Stimulated activated CD8-positive, alpha-beta memory T cell treated with anti-CD3 and anti-CD28 coated beads, Interleukin-15, amount 100 ng/mL, for 24 hours (primary cell): ENCODE data around the gene HOXC11.
A peak's percentile ranks its signal among the peaks of the same experiment; 100 is the strongest.

Experiments
- DNase-seq: peaks from one replicate; pipeline ENCODE4 v3.0.0-alpha.2; 2020; ENCODE audit warnings: low read depth

The HOXC11 gene

DNA sequence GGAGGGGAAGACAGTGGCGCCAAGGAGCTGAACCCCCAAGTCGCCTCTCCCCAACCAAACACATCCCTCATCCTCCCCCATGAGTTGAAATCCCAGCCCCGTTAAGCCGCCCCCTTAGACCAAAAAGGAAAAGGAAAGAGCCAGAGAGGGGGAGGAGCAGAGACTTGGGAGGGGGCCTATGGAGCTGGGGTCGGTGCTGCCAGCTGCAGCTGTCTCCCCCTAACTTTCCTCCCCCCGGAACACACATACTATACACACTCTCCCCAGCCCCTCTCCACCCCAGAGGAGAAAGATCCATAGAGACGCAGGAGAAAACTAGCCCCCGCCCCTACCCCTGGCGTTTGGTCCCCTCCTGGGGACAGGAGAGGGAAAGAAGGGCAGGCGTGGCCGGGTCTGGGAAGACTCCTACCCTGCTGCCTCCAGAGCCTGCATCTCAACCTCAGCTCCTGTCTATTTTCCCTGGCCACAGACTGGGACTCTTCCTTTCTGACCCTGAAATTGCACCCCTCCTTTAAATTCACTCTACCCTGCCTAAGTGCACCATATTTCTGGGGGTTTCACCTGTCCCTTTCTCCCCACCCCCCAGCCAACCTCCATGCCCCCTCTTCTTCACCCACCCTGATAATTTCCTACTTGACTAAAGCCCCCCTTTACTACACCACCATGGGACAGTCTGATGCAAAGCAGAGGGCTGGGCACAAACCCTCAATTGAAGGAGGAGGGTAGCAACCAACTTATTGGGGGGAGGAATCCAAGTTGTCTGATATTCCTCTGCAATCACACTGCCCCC lies 25.4 kb downstream of the HOXC11 start:
- no peak for DNase-seq

DNA sequence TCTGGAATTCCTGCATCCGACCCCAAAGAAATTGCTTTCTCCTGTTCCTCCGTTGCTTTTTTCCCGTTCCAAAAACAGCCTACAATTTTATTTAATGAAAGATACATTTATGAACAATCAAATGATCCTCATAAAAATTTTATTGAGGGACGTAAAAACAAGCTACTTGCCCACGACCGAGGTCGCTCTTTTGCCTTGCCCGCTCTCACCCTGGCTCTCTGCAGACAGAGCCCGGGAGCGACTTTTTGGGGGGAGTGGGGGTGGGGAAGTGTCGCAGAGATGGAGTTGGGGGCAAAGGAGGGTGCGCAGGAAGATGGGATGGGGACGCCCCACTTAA lies 25.9 kb downstream of the HOXC11 start:
- no peak for DNase-seq

DNA sequence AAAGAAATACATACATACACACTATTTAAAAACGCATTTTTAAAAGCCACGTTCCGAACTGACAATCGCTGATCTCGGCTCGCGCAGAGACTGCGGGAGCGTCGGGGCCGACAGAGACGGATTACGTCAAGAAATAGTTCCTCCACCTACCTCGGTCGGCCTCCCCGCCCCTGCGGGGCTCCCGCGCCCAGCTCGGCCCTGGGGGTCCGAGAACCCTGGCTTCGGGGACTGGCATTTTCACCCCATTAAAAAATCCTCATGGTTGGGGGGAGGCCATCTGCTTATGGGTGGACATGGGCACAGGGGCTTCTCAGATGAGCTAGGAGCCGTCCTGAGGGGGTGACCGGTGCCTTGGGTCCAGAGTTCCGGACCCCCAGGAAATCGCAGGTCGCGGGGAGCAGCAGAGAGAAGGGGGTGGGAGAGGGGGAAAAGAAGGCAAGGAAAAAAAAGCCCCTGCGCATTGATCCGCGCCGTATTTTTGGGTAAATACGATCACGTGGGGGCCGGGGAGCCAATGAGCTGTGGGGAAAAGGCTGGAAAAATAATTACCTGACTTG lies 26.7 kb downstream of the HOXC11 start:
- no peak for DNase-seq

DNA sequence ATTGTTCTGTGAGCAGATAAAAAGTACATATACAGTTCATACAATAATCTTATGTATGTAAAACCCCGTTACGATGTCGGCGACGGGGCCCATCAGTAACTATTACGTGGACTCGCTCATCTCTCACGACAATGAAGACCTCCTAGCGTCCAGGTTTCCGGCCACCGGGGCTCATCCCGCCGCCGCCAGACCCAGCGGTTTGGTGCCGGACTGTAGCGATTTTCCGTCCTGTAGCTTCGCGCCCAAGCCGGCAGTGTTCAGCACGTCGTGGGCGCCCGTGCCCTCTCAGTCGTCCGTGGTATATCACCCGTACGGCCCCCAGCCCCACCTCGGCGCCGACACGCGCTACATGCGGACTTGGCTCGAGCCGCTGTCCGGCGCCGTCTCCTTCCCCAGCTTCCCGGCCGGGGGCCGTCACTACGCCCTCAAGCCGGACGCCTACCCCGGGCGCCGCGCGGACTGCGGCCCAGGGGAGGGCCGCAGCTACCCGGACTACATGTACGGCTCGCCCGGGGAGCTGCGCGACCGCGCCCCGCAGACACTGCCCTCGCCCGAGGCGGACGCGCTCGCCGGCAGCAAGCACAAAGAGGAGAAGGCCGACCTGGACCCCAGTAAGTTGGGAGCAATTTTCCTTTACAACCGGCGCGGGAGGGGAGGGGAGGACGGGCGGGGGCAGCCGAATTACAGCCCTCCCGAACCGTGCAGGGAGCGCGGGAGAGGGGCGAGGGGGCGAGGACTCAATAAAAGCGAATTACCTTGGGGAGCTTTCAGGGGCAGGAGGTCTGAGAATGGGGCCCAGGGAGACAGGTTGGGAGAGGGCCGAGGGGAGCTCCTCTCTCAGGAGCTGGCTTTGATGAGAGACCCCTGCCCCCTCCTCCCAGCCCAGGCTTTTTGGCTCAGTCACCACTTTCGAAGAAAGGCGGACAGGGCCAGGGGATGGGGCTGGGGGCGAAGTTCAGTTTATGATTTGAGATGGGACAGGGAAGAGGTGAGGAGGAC lies 27.5 kb downstream of the HOXC11 start, which contains the start of gene HOXC9:
TSS of gene HOXC9 (plus strand) at position 46 of the 999 bp plus-strand sequence. CDS start at position 74, 28 bp downstream.
- no peak for DNase-seq

DNA sequence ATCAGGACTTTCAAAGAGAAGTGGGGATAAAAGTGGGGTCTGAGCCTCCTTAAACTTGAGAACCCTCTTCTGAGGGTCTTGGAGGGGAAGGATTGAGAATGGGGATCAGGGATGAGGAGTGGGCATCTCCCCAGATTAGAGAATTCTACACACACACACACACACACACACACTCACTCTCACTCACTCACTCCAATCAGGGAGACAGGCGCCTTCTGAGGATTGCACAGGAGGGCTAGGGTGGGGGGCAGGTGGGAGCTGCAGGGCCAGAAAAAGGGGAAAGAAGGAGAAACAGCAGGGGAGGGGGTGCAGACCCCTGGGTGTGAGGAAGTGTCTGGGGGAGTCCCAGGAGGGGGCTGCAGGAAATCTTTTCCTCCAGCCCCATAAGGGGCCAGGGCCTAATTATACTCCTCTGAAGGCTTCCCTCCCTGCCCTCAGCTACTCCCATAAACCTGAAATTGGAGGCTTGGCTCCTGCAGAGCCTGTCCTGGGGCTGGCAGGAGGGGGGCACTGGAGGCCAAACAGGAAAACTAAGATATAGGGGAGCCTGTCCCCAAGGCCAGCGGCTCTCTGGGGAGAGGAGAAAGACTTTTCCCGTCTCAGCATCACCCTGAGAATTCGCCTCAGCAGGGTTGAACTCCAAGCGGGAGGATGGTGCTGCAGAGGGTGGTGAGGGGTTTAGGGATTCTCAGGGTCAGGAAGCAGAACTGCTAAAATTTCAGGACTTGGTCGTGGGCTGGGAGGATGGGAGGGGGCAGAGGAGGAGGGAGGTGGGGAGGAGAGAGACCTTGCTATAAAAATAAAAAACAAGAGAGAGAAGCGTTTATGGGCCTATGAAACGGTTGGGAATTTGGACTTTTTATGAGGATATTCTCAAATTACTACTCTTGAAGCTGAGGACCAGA lies 28.6 kb downstream of the HOXC11 start:
- no peak for DNase-seq

DNA sequence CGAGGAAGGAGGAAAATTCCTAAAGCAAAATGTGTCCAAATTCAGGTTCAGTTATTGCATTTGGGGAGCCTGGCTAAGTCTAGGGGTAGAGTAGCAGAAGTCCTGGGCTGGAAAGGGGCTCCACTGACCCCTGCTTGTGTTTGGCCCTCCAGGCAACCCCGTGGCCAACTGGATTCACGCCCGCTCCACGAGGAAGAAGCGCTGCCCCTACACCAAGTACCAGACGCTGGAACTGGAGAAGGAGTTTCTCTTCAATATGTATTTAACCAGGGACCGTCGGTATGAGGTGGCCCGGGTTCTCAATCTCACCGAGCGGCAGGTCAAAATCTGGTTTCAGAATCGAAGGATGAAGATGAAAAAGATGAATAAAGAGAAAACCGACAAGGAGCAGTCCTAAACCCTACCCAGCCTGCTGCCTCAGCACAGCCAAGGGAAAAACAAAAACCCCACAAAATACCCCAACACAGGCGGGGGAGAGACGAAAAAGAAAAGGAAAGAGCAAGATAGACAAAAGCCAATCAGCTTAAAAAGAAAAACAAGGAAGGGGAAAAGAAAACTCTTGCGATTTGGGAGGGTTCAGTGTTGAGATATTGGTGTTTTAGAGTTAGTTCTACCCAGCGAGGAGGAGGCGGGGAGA lies 29.5 kb downstream of the HOXC11 start:
- DNase-seq: no peak

DNA sequence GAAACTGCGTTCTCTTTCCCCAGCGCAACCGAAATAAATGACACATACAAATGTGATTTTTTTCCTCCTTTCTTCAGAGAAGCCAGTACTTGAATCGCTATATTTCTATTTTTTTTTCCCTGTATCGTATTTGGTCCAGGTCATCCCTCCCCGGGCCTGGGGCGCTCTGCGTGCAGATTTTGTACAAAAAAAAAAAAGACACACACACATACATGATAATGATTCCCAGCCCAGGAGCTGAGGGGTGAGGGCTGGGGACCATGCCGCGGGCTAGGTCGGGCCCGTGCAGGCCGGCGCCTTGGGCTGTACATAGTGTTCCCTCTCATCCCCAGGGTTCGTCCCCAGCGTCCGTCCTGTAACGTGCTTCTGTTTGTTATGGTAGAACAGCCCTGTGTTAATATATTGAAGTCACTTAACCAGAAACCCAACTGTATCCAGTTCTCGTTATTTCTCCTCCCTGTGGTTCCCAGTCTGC lies 30.0 kb downstream of the HOXC11 start:
- no peak for DNase-seq

DNA sequence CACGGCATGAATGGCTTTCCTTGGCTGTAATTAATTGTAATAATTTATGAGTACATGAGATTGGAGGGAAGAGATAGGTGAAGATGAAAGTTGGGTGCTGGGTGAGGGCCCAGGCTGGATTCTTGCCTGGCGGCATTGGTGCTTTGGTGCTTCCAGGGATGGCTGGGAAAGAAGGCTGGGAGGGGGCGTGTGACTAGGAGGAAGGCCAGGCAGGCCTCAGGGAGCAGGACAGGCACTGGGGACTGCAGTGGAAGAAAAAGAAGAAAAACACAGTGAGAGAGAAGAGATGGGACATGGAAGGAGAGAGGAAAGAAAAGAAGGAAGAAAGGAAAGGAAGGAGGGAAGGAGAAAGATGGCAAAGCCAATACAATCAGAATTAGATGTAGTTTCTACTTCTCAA lies 30.7 kb downstream of the HOXC11 start:
- no peak for DNase-seq

DNA sequence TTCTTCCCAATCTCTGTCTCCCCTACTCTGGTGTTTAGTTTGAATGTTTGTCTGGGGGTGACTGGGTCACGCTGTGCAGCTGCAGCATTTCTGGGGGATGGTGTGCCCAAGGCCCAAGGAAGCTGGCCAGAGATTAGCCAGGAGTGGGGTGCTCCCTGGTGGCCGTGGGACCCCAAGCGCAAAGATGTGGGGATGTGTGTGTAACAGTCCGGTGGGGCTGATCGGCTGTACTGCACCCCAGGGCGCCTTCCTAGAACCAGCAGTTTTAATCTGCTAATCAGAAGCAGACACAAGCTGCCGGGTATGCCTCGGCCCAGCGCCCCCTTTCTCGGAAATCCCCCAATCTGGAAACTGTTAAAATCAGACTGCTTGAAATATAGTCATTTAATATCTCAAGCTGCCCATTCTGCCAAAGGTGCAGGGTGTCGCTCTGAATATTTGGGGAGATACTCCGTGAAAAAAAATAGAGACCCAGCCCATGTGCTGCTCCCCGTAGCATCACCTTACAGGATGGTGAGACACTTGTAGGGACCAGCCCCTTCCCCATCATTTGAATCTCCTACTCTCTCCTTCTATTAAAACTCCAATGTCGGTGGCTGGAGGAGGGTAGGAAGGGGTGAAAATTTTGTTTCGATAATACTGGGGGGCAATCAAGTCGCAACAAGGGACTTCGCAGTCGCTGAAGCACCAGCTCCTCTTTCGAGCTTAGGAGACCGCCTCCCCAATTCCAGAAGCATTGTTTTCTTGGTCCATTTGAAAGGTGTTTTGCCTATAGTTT lies 31.3 kb downstream of the HOXC11 start:
- no peak for DNase-seq

DNA sequence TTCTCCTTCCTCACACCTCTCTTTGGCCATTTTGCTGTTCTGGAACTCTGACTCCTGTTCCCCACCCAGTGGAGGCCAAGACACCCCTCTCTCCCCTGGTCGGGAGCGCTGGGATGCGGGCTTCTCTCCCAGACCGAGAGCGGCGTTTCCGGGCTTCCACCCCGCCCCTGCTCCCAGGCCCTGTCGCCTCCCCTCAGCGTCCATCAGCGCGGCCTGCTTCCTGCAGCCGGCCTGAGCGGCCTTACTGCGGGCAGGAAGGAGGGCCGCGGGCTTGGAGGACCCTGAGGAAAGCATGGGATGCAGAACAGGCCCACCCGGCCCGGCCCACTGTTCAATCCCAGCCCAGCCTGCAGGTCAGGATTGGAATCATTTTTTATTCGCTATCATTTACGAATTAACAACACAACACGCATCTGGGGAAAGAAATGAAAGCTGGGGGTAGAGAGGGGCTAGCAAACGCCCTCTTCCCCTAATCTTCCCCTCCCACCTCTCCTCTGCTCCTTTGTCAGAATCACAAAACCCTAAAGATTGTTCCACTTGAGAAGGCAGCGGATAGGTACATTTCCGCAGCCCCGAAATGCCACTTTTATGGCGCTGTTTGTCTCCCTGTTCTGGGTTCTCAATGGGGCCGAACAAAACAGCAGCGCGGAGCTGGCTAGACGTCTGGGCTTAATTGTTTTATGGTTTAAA lies 32.1 kb downstream of the HOXC11 start:
- DNase-seq: no peak

DNA sequence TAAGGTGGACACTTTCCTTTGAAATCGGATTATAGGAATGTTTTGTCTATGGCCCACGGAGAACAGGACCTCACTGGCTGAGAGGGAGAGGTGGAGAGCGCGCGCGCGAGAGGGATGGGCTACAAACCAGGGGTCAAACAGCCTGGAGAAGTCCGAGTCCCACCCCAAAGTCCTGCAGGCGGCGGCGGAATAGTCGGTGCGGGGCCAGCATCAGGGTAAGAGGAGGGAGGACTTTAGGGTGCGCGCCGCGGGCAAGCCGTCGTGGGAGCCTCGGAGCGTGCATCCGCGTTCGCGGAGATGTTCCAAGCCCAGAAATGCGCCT lies 32.6 kb downstream of the HOXC11 start:
- DNase-seq: no peak

DNA sequence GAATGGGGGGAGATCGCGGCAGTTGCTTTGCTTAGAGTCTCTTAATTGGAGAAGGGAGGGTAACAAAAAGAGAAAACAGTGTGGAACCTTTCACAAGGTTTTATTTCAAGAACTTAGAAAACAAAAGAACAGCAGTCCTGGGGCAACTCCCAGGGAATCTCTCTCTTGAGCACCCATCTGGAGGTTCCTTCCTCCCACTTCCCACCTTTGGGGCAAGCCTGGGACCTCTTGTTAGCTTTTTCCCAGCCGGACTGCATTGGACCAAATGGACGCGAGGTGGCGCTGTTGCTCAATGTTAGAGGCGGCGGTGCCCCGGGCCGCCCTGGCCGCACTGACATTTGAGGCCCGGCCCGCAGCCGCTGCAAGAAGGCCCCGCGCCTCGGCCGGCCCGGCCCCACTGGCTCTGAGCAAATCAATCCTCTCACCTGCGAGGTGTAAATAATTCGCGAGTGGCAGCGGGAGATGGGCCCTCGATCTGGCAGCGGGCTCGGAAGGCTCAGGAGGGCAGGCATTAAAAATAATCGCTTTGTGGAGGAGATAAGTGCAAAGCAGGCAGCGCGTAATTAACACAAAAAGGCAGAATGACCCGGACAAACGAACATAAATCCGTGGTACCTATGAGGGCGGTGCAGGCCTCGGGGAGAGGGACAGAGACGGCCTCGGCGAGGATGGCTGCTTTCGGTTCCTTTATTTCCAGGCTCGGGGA lies 33.1 kb downstream of the HOXC11 start:
- DNase-seq: peak; percentile 79

DNA sequence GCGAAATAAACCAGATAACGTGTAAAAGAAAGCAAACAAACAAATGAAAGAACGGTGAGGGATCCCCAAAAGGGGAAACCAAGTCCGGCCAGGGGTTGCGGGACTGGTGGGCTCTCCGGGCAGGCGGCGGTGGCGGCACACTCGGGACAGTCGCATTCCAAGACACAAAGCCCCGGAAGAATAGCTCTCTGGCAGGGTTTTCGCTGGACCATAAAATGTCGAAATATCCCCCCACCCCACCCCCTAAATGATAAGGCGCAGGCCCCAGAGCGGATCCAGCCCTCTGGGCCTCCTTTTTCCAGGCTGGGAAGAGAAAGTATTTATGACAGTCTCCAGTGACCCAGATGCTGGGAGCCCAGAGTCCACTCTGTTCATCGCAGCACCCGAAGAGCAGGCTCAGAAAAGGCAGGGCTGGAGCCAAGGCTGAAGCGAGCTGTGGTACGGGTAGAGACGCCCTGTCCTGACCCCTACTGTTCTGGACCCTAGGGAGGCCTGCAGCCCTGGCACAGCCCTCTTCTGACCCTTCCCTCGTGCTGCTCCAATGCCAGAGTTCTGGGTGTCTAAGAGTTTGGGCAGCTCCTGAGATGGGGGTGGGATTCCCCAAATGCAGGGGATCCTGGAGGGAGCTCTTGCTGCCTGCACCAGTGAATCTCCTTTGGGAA lies 33.8 kb downstream of the HOXC11 start:
- no peak for DNase-seq

DNA sequence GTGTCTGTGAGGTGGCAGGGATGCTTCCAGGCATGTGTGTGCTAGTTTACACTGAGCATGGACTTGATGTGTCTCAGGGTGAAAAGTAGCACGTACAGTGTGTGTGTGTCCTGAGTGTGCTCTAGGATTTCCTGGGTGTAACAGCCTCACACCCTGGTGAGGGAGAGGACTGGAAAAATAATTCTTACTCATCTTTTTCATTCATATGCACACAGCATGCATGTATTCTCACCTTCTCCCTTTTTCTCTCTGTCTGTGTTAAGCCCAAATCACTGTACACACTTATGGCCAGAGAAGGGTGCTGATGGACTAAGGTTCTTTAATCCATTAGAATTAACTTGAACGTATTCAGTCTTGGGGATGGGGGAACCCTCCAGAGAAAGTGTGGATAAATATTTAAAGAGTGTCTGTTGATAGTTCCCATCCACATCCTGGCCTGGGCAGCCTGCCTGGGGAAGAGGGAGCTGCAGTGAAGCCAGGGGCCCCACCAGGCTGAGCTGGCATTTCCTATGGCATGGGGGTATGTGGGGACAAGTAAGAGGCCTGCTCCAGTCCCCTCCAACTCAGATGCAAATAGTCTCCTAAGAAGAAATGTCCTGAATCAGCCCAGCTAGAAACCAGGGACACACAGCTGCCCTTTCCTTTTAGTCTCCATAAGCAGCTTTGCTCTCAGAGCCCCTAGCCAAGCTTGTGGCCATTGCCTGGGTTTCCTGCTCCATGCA lies 34.8 kb downstream of the HOXC11 start:
- DNase-seq: no peak

DNA sequence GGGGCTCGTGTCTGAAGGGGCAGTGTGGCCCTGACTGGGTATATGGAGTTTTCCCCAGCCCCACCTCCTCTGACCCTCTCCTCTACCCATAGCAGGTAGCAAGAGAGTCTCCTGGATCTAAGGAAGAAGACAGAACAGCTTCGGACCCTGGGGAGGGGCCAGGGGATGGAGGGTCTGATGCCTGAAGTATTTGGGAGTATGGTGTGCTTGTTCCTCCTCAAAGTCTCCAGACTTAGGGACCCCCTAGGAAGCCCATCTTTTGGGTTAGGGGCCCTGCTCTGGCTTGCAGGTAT lies 35.3 kb downstream of the HOXC11 start:
- no peak for DNase-seq

DNA sequence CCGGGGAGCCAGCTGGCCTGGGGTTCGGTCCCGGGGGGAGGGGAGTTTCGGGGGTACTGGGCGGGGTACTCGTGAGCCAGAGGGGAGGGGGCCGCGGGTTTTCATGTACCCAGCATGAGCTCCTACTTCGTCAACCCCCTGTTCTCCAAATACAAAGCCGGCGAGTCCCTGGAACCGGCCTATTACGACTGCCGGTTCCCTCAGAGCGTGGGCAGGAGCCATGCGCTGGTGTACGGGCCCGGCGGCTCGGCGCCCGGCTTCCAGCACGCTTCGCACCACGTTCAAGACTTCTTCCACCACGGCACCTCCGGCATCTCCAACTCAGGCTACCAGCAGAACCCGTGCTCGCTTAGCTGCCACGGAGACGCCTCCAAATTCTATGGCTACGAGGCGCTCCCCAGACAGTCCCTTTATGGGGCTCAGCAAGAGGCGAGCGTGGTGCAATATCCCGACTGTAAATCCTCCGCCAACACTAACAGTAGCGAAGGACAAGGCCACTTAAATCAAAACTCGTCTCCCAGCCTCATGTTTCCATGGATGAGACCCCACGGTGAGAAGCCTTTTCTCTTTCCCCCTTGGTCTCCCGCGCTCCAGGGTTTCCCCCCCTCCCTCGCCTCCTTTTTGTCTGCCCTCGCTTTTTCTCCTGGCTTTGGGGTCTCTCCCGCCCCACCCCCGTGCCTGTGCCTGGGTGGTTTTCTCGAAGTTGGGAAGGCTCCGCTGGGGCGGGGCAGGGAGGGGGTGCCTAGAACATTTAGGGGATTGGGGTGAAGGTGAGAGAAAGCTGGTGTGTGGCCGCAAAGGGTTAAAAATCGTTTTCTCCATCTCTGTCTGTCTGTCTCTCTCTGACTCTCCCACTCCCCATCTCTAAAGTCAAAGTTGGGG lies 36.5 kb downstream of the HOXC11 start:
- DNase-seq: no peak
